Hematopoietic multipotent progenitor cell treated with erythropoietin and hydrocortisone succinate and interleukin-3 and kit ligand, for 4 days (in vitro differentiated cells): ENCODE results near the gene SH3PXD2A.
A peak's percentile ranks its signal among the peaks of the same experiment; 100 is the strongest.
"Not testable (repeated sequence)": the region's sequence is repeated elsewhere in the genome, so short reads cannot be mapped to it uniquely, and the experiment has no call there.

Source experiments
- DNase-seq: peaks from one replicate; pipeline ENCODE4 v3.0.0-alpha.2; 2015

SH3PXD2A gene

GRCh38 chr10:103833731-103834365 lies 21.5 kb downstream of the SH3PXD2A start:
- DNase-seq = no peak

DNA sequence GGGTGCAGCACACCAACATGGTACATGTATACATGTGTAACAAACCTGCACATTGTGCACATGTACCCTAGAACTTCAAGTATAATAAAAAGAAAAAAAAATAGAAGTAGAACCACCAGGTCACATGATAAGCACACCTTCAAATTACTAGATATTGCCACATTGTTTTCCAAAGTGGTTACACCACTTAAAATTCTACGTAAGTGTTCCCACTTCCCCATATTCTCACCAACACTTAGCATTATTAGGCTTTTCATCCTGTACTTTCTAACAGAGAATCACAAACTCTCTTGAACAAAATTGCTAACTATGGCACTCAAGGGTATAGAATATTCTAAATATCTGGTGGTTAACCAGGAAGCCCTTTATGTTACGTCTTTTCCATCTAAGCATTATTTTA lies 22.6 kb downstream of the SH3PXD2A start:
- no peak for DNase-seq

- peak; percentile 28 for DNase-seq
Measured at GRCh38 chr10:103829838-103830465, 25.4 kb downstream of the SH3PXD2A start.

GRCh38 chr10:103829278-103829677 lies 26.1 kb downstream of the SH3PXD2A start:
- DNase-seq = no peak

DNA sequence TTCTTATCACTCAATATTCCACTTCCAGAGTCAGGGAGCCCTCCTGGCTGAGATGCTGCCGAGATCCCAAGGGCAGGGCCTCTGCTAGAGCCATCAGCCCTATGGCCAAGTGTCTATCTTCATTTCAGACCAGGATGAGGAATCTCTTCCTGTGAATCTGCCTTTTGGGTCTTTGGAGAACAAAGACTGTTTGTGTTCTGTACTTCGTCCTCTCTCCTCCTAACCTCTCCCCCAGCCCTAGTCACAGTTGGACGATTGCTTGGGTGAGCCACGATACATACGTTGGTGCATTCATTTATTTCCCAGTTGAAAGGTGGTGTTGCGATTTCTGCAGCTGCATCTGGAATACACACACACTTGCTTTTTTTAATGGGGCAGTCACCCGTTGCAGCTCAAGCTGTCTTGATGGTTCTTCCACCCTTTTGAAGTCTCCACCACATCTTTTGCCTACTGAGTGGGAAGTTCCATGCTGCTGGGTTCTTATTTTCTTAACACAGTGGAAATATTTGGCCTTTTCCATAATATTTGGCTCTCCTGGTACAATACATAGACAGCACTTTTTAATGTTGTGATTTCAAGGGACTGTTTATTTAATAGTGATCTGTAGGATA lies 26.7 kb downstream of the SH3PXD2A start:
- no peak for DNase-seq

- DNase-seq = no peak
Measured at GRCh38 chr10:103828107-103828506, 27.3 kb downstream of the SH3PXD2A start.

DNA sequence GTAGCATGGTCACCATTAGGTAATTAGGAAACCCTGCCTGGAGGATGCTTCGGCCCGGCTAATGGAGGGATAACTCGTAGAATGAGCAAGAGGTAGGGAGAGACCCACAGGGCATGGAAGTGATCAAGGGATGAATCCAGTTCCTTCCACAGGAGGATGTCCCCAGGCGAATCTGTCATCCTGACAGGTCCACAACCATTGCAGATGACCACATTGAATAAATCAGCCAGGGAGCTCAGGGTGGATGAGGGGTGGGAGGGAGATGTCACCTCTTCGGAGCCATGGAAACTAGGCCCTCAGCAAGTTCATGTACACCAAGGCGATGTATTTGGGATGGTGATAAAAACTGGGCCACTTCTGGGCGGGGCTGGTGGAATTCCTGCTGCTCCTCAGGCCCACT lies 28.5 kb downstream of the SH3PXD2A start:
- no peak for DNase-seq

DNA sequence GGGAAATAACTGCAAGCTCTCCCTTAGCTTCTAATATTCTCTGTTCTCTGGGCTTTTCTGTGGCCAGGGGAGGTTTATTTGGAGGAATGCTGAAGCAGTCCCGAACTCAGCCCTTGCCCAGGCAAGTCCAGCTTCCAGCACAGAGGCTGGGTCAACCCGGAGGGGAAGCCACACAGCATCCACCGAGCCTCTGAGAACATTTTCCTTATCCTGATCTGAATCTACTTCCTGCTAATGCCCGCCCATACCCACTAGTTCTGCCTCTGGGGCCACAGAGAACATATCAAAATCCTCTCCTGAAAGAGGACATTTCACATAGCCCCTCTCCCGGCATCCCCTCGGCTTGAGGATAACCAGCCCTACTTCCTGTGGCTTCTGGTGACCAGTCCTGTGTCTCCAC lies 31.1 kb downstream of the SH3PXD2A start:
- peak; percentile 61 for DNase-seq

DNA sequence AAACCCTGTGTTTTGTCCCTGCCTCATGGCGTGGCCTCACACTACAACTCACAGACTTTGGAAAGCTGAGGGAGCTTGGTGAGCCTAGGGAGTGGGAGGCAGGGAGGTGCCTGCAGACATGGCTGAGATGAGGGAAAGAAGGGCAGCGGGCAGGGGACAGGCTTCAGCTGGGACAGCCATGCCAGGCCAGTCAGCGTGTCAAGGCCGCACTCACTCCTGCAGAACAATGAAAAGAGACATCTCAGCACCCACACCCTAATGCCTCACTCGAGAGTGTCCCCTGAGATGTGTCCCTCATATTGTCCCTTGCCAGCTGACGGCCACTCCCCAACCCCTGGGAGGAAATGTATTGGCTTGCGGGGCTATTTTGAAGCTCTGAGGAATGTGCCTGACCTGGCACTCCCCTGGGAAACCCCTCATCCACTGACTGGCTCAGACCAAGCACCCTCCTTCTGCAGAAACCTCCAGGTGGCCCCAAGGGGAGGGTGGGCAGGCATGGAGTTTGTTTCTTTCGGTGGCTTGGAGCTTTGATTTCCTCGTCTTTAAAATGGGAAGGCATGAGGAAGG lies 31.6 kb downstream of the SH3PXD2A start:
- DNase-seq = no peak

DNA sequence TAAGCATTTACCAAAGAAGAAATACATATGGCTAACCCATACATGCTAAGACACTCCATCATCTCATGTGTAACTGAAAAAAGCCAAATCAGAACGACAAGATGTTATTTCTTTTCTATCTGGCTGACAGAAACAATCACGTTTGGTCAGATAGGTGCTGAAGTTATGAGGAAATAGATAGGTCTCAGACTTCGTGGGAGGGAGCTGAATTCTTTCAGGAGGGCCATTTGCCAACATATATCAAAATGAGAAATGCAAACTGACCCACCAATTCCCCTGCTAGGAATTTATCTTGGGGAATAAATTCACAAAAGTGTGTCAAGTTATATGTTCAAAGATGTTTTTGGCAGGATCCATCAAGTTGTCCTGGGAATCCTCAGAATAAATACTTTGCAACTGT lies 32.6 kb downstream of the SH3PXD2A start:
- no peak for DNase-seq

GRCh38 chr10:103822107-103822716 lies 33.2 kb downstream of the SH3PXD2A start:
- DNase-seq = no peak

- peak; percentile 28 for DNase-seq
Measured at GRCh38 chr10:103820101-103821062, 35.0 kb downstream of the SH3PXD2A start.

- no peak for DNase-seq
Measured at GRCh38 chr10:103819493-103819892, 35.9 kb downstream of the SH3PXD2A start.

DNA sequence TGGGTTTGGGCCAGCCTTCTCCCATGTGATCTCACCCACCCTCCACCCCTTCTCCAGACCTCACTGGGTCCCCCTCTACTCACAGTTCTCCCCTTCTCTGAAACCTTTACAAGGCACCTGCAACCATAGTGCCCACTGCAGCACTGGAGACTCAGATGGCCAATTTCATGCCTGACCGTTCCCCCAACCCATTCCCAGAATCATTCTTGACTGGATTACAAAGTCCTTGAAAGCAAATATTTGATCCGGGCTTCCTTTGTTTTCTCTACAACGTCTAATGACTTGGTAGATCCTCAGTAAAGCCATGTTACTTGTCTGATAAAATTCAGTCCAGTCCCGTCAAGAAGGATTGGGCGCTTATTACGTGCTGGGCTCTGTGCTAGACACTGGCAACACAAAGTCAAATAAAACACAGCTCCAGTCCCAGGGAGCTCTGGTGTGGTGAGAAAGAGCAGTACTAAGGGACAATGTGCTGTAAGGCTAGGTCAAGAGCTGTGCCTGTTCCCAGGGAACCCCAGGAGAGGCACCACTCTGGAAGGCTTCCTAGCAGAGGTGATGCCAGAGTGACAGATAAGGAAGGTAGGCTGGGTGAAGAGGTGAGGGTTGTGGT lies 36.5 kb downstream of the SH3PXD2A start:
- no peak for DNase-seq

DNA sequence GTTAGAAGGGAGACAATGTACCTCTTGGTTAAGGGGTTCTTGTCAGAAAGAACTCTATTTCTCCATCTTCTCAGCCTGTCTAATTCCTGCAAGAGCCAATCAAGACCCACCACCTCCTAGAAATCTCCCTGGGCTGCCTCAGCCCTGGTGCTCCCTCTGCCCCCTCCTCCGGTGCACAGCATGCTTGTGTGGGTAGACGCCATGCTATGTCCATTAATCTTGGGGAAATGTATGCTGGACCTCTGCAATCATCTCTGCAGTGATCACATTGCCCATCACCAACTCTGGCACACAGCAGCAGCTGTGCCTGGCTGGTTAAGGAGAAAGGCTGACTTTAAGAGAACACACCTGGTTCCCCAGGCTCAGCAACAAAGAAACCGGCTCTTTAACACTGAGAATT lies 37.3 kb downstream of the SH3PXD2A start:
- DNase-seq = no peak

DNA sequence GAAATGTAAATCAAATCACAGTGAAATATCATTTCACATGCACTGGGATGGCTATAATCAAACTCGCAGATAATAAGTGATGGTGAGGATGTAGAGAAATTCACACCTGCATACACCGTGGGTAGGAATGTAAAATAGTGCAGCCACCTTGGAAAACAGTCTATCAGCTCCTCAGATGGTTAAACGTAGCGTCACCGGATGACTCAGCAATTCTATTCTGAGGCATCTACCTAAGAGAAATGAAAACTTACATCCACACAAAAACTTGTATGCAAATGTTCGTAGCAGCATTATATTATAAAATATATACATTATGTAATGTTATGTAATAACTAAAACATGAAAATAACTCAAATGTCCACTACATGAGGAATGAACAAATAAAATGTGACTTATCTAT lies 38.9 kb downstream of the SH3PXD2A start:
- peak; percentile 40 for DNase-seq

DNA sequence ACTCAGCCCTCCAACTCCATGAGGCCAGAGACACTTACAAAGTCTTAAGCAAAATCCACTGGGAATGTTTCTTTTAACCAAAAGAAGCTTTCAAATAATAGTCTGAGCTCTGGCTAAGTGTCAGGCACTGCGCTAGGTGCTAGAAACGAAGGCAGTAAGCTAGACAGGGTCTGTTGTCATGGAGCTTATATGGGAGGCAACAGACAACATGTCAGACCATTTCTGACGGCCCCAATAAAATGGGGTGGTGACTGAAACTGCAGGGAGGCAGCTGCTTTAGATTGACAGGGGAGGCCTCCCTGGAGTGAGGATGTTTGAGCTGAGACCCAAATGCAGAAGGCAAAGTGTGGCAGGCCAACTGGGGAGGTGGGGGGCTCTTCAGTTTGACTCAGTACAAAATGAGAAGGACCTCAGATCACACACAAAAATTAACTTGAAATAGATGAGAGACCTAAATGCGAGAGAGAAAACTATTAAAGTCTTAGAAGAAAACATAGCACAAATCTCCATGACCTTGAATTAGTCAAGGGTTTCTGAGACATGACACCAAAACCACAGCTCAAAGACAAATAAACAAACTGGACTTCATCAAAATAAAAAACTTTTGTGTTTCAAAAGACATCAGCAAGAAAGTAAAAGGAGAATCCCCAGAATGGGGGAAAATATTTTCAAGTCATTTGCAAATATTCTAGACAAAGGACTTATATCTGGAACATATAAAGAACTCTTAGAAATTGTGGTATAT lies 40.6 kb downstream of the SH3PXD2A start:
- DNase-seq = no peak

DNA sequence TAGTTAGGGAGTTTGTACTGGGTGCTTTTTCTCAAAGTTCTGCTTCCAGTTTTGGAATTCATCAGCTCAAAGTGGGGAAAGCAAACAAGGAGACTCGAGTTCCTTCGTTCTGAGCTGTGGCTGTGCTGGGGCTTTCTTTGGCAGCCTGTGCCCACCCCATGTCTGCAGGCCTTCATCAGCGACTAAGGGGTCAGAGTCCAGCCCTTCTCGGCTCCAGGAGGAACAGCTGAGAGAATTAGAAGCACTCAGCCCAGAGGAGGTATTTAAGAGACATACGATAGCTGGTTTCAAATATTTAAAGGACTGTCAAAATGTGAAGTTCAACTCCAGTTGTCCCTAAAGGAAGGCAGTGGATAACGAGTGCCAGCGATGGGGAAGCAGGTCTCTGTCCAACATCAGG lies 41.3 kb downstream of the SH3PXD2A start:
- no peak for DNase-seq

- DNase-seq = not testable (repeated sequence)
Measured at GRCh38 chr10:103813312-103813711, 42.1 kb downstream of the SH3PXD2A start.

- DNase-seq = no peak
Measured at GRCh38 chr10:103812432-103812831, 42.9 kb downstream of the SH3PXD2A start.

DNA sequence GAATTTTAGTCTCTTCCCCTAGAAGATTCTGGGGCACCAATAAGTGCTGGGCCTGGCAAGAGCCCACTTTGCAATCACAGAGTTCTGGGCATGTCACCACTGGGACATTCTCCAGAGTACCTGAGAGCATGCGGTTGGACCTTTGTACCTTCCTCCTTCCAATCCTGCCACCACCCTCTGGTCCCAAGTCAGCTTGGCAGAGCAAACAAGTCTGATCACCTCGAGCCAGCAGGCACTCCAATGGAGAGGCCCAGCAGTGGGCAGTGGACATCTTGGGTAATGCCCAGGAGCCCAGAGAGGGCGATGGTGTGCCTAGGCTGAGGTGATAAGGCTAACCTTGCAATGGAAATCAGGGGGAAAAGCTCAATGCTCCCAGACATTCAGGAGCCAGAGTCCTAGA lies 43.4 kb downstream of the SH3PXD2A start:
- DNase-seq = no peak
